NCI-H2196 treated with DMSO at 0.1 percent for 48 hours (cell line): ENCODE data around the gene CCDC86.

Source experiments
- DNase-seq: peaks from one replicate; lab custom pipeline; 2025; ENCODE audit not compliant: unreplicated experiment; lab: John Stamatoyannopoulos, UW

The CCDC86 gene

DNA sequence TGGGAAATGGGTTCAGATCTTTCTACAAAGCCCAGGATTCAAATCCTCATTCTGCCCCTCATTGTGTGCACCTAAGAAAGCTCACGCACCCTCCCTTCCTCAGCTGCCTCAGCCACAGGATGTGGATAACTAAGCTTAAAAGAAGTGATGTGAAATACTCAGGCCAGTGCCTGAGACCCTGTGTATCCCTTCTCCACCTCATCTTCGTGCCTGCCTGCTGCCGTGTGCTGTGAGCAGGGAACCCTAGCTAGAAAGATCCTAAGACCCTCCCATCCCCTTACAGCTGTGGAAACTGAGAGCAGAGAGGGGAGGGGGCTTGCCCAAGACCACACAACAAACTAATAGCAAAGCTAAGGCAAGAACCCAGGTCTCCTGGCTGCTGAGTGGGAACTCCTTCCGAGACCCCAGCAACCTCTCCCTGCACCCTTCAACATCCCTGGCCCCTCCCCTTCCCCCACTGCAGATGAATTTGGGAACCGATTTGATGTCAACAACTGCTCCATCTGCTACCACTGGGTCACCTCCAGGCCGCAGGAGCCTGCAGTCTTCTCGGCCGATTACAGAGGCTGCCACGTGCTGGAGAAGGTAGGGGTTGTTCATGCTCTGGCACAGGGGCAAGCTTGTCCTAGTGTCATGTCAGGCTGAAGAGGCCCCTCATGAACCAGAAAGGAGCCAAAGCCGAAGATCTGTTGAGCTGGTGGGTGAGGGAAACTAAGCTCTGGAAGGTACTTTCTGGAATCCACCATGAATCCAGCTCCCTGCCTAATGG is 27.0 kb downstream of the CCDC86 start:
- no peak for DNase-seq

DNA sequence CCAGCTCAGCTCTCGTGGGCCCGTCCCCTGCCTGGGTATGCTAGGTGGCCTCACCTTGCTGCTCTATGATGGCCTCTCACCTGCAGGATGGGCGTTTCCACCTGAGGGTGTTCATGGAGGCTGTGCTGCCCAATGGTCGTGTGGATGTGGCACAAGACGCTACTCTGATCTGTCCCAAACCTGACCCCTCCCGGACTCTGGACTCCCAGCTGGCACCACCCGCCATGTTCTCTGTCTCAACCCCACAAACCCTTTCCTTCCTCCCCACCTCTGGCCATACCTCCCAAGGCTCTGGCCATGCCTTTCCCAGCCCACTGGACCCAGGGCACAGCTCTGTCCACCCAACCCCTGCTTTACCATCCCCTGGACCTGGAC is 27.5 kb downstream of the CCDC86 start:
- no peak for DNase-seq

DNA sequence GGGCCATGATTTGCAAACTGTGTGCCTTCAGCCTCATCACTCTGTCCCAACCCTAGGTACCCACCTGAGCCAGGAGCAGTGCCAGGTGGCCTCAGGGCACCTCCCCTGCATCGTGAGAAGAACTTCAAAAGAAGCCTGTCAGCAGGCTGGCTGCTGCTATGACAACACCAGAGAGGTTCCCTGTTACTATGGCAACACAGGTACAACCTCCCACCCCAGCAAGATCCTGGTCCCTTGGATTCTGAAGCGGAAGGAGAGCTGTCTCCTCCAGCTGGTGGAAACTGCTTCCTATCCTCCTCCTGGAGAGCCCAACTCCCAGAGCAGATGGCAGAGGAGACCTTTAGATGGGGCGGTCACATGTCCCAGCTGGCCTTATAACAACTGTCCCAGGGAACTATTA is 28.4 kb downstream of the CCDC86 start:
- peak; percentile 21 for DNase-seq

DNA sequence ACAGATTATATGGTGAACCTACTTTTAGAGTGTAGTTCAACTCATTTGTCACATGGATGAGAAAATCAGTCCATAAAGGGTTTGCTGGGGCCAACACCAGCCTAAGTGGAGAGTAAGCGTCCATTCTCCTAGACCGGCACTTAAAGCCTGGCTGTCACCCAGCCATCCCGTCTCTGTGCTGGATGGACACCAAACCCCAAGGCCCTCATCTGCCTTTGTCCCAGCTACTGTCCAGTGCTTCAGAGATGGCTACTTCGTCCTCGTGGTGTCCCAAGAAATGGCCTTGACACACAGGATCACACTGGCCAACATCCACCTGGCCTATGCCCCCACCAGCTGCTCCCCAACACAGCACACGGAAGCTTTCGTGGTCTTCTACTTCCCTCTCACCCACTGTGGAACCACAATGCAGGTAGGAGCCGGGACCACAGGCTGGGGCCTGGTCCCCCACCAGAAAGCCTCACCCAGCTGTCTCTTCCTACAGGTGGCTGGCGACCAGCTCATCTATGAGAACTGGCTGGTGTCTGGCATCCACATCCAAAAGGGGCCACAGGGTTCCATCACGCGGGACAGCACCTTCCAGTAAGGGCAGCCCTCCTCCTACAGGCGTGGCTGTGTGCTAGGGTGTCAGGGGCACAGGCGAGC is 28.9 kb downstream of the CCDC86 start:
- DNase-seq, result no peak

DNA sequence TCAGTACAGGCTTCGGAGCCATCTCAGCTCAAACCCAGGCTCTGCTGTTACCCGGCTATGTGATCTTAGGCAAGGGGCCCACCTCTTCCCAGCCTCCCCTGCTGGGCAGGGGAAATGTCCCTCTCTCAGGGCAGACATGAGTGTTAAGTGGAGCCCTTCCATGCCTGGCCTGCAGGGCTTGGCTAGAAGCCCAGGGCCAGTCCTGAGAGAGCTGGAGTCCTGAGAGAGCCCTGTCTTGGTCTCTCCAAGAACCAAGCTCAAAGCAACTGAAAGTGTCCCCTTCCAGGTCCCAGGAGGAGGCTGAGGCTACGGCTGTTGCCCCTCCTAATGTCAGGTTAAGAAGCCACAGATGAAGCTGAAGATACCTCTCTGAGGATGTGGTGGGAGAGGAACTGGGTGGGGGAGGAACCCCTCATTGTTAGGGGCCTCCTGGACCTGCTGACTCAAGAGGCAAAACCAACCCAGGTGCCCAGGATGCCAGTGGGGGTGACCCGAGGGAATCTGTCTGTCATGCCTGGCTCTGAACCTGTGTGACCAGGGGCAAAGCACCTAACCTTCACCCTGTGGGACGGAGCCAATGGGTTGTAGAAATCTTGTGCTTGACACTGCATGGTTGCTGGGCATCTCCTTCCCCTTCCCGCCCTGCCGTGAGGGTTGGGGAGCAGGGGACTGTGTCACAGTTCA is 29.6 kb downstream of the CCDC86 start:
- no peak for DNase-seq

DNA sequence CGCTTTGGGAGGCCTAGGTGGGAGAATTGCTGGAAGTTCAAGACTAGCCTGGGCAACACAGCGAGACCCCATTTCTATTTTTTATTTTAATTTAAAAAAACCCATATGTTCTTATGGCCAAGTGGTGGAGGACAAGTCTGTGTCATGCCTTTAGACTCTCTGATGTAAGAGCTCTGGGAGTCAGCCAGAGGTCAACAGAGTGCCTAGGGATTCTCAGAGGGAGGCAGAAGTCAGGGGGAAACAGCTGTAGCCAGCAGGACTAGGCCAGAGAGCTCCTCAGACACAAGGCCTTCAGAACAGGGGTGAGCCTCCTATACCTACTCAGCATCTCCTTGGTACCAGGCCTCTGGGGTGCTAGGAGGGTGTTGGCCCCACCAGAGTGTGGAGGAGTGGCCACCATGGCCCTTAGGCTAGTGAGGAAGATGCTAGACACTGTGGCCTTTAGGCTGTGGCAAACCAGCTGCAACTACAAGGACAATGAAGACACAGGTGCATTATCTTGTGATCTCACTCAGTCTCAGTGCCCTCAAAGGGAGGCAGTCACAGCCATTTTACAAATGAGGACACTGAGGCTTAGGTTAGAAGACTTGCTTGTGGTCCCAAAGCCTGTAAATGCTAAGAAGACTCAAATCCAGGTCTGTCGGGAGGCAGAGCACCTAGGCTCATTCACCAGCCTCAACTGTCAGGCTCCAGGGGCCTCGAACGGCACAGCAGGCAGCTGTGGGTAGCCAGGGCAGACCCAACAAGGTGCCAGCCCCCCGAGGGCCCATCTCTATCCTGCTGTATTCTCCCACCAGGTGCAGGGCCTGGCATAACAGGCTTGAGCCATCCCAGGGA is 30.4 kb downstream of the CCDC86 start:
- DNase-seq, result no peak

DNA sequence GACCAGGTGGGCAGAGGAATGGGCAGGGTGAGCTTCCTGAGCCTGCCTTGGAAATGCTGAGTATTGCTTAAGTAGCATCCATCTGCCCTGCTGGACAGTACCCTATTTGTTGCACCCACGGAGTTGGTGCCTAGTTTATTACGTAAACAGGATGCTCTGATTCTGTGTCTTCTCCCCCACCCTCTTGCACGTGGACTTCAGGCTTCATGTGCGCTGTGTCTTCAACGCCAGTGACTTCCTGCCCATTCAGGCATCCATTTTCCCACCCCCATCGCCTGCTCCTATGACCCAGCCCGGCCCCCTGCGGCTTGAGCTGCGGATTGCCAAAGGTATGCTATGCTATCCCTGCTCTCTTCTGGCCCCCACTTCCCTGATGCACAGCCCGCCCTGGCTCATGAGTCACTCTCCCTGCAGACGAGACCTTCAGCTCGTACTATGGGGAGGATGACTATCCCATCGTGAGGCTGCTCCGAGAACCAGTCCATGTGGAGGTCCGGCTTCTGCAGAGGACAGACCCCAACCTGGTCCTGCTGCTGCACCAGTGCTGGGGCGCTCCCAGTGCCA is 31.1 kb downstream of the CCDC86 start:
- no peak for DNase-seq

DNA sequence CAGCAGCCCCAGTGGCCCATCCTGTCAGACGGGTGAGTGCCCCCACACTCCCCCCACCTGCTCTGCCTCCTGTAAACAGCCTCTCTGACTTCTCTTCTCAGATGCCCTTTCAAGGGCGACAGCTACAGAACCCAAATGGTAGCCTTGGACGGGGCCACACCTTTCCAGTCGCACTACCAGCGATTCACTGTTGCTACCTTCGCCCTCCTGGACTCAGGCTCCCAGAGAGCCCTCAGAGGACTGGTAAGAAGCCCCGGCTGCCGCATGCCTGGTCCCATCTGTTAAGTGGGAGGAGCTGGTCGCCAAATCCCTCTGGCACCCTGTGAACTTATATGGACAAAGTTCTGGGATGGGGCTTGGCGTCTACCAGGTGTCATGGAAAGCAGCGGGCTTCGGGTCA is 31.6 kb downstream of the CCDC86 start:
- no peak for DNase-seq

DNA sequence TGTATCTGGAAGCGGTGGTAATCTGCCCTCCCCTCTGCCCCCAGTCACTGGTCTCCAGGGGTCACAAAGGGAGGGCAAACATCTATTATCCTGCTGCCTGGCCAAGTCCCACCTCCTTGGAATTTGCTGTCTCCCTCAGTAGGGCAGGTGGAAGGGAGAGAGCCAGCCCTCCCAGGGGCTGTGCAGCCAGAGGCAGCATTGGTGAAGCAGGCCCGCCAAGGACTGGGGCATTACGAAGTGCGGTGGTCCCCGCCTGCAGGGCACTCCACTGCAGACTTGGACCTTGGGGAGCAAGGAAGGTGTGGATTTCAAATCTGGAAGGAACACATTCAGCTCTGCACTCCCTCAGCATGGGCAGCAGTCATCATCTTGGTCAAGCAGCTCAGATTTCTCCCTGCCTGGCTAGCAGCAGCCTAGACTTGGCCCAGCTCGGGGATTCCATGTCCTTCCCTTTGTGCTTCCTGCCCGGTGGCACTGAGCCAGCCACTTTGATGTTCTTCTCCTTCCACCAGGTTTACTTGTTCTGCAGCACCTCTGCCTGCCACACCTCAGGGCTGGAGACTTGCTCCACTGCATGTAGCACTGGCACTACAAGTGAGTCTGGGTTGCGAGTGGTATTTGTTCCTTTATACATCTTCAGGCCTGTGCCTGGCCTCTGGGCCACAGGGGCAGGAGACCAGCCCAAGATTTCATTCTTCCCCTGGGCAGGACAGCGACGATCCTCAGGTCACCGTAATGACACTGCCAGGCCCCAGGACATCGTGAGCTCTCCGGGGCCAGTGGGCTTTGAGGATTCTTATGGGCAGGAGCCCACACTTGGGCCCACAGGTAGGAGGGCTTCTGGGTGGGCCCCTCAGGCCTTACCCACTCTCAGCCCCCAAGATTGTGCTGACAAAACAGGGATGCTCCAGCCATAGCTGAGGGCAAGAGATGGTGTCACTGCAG is 32.8 kb downstream of the CCDC86 start:
- DNase-seq, result peak; percentile 32

DNA sequence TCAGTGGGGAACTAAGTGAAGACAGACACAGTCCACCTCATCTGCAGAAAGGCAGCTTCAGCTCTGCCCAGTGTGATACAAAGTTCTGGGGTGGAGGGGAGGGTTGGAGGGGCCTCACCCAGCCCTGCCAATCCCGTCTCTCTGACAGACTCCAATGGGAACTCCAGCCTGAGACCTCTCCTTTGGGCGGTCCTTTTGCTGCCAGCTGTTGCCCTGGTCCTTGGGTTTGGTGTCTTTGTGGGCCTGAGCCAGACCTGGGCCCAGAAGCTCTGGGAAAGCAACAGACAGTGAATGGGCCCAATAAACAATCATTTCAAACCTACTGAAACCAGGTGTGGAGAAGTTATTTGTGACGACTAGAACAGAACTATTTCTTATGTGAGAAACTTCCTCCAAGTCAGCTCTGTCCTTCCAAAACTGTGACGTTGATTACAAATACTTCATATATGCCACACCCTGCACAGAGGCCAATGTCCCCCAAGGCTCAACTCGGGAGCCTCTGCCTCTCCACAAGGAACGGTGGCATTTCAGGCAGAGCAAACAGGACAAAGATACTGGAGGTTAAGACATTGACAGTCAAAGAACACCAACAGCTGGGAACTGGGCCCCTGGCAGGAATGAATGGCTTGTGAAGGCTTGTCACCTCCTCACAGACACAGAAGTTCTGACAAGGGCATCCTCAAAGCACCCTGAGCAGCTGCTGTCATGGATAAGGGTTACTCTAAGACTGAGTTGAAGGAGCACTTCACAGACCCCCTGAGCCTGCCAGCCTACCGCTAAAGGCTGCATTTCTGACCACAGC is 33.7 kb downstream of the CCDC86 start:
- DNase-seq, result no peak

DNA sequence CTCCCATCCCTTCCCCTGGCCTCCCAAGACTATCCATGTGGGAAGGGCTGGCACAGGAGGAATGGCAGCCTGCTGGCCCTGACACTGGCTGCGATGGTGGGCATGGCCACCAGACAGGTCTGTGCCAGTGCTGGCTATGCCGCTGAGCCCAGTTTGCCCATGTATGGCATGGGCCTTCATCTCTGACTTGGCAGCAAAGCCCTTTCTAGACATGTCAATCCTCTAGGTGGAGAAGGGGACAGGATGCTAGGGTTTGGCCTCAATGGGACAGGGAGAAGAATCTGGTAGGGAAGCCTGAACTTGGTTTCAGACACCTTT is 34.2 kb downstream of the CCDC86 start:
- no peak for DNase-seq

DNA sequence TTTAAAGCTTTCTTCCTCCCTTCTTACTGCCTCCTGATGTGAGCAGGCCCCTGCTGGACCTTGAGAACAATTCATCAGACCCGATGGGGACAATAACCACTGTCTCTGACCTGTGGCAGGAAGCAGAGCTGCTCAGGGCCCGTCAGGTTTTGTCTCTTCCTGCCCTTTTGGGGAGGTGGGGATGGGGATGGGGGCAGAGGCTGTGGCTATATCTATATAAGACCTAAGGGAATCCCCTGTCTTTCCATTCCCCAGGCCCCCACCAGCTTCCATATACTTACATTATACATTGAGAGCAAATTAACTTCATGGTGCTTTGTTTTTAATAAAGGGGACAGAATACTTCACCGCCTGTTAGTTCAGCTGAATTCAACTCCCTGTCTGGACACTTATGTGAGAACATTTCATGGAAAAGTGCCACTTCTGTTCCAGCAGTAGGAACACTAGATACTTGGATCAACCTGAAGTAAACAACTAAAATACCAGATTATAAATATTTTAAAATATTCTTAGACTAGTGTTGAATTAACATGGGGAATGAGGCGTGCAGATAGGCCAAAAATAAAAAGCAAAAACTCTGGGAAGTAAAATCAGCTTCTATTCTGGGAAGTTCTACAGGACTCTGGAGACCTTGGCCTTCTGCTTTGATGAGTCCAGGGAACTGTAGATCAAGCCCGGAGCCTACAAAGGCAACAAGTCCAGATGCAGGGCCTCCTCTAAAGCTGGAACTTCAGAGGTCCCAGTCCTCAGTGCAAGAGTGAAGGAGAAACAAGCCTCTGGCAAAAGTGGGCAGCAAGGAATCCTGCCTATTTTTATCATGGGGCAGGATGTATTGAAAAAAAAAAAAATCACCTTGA is 36.6 kb downstream of the CCDC86 start:
- DNase-seq, result no peak

DNA sequence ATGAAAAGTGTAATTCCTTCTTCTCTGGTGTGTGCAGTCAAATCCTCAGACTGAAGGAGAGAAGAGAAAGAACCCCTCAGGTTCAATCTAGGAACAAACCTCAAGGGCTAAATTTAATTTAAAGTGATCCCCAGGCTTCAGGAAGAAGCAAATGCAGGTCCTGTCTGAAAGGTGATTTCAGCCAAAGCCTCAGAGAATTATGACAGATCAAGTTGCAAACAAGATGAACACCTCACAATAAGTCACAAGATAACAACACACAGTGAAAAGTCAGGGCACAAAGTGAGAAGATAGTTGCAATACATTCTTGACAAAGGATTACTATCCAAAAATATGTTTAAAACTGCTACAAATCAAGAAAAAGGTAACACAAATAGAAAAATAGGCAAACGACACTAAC is 37.2 kb downstream of the CCDC86 start:
- DNase-seq, result no peak

DNA sequence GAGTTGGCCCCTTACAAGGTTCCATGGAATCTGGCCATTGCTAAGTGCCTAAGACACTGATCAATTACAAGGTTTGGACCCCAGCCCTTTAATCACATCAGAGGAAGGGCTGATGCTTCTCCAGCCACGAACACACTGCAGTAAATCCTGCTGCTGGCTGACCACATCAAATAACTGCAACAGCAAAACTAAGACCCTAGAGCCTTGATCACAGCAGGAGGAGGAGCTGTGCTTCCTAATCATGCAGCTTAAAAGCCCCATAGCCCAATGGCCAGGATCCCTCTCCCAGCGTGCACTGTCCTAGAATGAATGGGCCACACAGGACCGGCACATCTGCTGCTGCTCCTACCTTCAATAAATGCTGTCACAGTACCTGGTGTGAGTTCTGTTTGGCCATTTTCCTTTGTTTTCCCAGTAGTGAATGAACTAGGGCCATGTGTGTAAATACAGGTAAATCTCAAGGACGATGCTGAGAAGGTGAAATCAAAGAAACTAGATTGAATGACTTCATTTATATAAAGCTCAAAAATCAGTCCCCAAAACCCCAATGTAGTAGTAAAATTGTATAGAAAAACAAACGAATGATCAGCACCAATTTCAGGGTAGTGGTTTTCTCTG is 38.2 kb downstream of the CCDC86 start:
- DNase-seq, result no peak

DNA sequence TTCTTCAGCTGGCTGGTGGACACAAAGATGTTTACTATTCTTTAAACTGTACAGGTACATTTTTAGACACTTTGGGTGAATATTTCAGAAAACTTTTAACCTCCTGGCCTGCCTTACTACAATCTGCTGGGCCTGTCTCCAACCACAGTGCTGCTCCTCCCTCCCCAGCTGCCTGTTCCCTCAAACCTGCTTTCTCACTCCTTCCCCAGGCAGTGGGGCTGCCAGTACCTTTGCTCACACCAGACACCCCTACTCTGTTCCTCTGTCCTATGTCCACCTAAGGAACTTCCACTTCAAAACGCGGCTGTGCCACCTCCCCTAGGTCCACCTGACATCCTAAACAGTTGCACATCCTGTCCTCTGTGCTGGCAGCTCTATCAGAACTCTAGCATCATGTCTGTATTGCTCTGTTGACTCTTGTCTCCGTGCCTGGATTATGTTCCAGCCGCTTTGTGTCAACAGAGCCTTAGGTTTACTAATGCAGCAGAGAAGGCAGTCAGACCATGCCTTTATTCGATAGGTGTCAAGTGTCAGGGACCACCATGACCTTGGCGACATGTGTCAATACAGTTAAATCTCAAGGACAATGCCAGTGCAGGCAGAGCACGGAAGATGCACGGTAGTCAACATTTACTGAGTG is 38.9 kb downstream of the CCDC86 start:
- peak; percentile 45 for DNase-seq

DNA sequence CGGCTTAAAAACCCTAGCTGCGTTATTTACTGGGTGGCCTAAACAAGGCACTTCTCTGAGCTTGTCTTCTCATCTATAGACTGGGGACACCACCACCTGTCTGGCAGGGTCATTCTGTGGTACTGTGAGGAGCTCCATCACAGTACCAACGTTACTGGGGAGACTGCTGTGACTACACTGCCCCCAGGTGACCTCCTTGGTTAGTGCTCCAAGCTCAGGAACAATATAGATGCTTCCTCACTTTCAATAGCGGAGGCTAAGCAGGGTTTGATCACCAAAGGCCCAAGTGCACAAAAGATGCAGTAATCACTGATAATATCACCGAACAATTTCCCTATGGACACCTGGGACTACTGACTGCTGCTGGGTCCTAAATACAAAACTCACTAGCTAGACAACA is 45.6 kb downstream of the CCDC86 start:
- DNase-seq, result peak; percentile 74

DNA sequence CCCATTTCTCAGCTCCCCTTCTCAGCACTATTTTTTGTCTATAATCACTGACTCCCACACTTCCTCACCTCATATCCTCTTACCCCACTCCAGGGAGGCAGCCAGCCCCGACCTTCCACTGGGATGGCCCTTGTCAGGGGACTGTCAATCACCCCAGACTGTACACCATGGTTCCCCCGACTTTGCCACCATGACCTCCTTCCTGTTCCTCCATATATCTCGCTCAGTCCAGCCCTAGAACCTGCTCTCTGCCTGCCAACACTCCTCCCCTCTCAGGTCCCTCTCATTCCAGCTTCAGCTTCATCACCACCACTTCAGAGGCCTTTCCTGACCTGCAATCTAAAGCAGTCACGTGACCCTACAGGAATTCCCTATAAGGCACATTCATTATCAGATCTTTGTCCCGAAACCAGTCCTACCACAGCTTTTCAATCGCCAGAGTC is 48.0 kb downstream of the CCDC86 start:
- no peak for DNase-seq
